Activated CD8-positive, alpha-beta memory T cell treated with anti-CD3 and anti-CD28 coated beads, Interleukin-2, amount 10 ng/mL, durations not matched to agents 7 days and 5 days (primary cell): ENCODE results near the gene ISM1. TPM values are rescaled to one million over a fixed set of nuclear protein-coding genes. Genes with fewer than 3 reads are reported as not detected.

ENCODE experiments used
- ATAC-seq: fragments of 150-1000 bp; cut with Tn5 transposase; one replicate; pipeline ENCODE4 v1.10.0; 2021; ENCODE audit warnings: moderate library complexity
- CTCF ChIA-PET: fragments of 350-600 bp; sonication (Branson Sonifier 250); formaldehyde crosslinking; loops from one replicate; lab custom pipeline; 2021; ENCODE audit warnings: antibody characterized with exemption; lab: Charles Lee
- DNase-seq: peaks from one replicate; pipeline ENCODE4 v3.0.0-alpha.2; 2020
- H3K27ac Mint-ChIP-seq: one replicate; pipeline ENCODE4 v1.8.0; 2021; ENCODE audit warnings: mild to moderate bottlenecking, mixed read lengths
- H3K27me3 Mint-ChIP-seq: one replicate; pipeline ENCODE4 v1.8.0; 2021; ENCODE audit warnings: mixed read lengths
- H3K36me3 Mint-ChIP-seq: one replicate; pipeline ENCODE4 v1.8.0; 2021; ENCODE audit warnings: mild to moderate bottlenecking, mixed read lengths
- H3K4me1 Mint-ChIP-seq: one replicate; pipeline ENCODE4 v1.8.0; 2021; ENCODE audit warnings: mixed read lengths
- H3K4me3 Mint-ChIP-seq: one replicate; pipeline ENCODE4 v1.8.0; 2021; ENCODE audit warnings: mild to moderate bottlenecking, moderate library complexity, mixed read lengths
- H3K9me3 Mint-ChIP-seq: one replicate; pipeline ENCODE4 v1.8.0; 2022; ENCODE audit warnings: low read depth, mixed read lengths
- total RNA-seq, 2 experiments: library from RNA; stranded (reverse); gene quantifications; one replicate each; pipeline ENCODE4 v1.2.3, GENCODE V29; 2021

ISM1 gene
- total RNA-seq, 2 experiments from 2014 or later = 0.12 to 0.23 TPM

GRCh38 chr20:13349235-13349604 is 128.1 kb downstream of the ISM1 start:
- H3K4me3 Mint-ChIP-seq = no peak overlapping the region
- no peaks in the 10 kb centered on the region for H3K27me3 Mint-ChIP-seq
- no peaks in the 10 kb centered on the region for H3K4me1 Mint-ChIP-seq
- H3K9me3 Mint-ChIP-seq = no peaks in the 10 kb centered on the region
- ATAC-seq (no peak), DNase-seq (no peak)
- no peaks in the 10 kb centered on the region for H3K36me3 Mint-ChIP-seq
- no peak overlapping the region for H3K27ac Mint-ChIP-seq
- CTCF ChIA-PET = no interaction called here

Other genes with a start within 250 kb of the ISM1 start
- 1 to 10 TPM in 1 of 2 experiments, under 1 TPM in 1; 0.16 to 1.2 TPM for gene SPTLC3, start 212.3 kb upstream of the ISM1 start, total RNA-seq